Middle frontal gyrus (tissue), 1 donor: Measurements from ENCODE around the gene LRR1.
A peak's percentile ranks its signal among the peaks of the same experiment; 100 is the strongest.
"Not testable (repeated sequence)": the region's sequence is repeated elsewhere in the genome, so short reads cannot be mapped to it uniquely, and the experiment has no call there.

ENCODE experiments used
- DNase-seq: peaks from one replicate; pipeline ENCODE4 v3.0.0-alpha.2; 2015; ENCODE audit warnings: low spot score; ENCODE audit errors: extremely low spot score

LRR1 gene

DNA sequence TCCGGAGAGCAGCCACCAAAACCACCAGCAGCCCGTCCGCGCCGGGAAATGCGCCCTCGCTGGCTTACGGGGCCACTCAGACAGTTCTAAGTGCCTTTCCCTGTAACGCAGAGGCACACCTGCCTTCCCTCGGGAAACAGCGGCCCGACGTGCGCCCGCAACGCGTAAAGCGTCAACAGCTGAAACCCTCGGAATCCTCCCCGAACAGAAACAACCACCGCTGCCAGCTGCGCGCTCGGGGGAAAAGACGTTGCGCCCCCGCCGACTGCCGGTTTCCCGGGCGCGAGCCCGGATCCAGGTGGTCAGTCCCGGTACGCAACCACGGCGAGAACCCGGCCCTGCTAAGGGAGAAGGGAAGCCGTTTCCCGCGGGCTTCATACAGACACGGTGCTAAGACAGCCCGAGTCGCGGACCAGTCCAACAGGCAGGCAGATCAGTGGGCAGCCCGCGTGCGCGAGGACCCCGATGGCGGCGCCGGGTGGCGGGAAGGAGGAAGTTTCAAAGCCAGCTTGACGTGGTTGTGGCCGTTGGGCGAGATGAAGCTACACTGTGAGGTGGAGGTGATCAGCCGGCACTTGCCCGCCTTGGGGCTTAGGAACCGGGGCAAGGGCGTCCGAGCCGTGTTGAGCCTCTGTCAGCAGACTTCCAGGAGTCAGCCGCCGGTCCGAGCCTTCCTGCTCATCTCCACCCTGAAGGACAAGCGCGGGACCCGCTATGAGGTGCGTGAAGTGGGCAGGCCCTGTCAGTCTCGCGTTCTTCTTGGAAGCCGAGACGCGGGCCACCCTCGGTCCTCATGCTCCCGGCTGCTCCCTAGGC lies at the start of gene LRR1:
LRR1 (plus strand) TSS at position 456 of the 816 bp plus-strand sequence; CDS start at position 537, 81 bp downstream.
- peak; percentile 33 for DNase-seq

DNA sequence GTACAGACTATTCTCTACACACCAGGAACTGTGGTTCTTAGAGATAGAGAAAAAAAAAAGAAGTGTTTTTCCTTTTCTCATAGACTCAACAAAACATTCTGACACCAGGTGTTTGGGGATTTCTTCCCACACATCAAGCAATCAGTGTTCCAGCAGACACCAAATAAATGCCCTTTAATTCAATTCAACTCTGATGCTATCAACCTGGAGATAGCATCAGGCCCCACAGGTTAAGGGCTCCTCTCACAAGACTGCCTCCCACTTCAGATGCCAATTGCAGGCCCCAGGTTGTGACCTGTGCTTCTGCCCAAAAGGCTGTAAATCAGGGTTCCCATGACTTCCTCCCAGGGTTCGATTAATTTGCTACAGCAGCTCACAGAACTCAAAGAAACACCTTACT lies 49.3 kb upstream of the LRR1 start:
- DNase-seq, result no peak

DNA sequence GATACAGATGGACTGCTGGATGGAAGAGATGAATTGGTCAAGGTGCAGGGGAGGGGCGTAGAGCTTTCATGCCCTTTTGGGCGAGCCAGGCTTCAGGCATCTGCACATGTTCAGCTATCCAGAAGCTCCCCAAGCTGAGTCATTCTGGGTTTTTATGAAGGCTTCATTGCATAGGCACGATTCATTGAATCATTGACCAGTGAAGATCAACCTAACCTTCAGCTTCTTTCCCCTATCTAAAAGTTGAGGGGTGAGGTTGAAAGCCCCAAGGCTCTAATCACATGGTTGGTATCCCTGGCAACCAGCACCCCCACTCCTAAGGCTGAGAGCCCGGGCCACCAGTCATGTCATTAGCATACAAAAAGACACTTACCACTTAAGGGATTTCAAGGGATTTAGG lies 48.9 kb upstream of the LRR1 start:
- DNase-seq, result no peak

GRCh38 chr14:49550286-49551184 lies 48.2 kb upstream of the LRR1 start:
- no peak for DNase-seq

- DNase-seq, result no peak
Observed at GRCh38 chr14:49551569-49551968, 47.2 kb upstream of the LRR1 start.

DNA sequence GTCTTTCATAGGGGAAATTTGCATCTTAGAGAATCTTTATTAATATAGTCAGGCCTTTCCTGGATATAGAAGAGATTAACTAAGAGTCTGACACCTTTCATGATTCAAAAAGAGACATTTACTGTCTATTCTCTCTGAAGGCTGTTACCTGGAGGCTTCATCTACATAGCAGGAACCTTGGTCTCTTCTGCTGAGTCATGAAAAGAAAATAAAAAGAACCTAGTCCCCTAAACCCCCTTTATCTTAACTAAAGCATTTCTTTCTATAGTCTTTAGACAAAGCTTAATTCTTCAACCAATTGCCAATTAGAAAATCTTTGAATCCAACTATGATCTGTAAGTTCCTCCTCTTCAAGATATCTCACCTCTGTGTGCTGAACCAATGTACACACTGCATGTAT lies 45.6 kb upstream of the LRR1 start:
- DNase-seq, result no peak

- DNase-seq, result no peak
Observed at GRCh38 chr14:49553892-49554291, 44.8 kb upstream of the LRR1 start.

DNA sequence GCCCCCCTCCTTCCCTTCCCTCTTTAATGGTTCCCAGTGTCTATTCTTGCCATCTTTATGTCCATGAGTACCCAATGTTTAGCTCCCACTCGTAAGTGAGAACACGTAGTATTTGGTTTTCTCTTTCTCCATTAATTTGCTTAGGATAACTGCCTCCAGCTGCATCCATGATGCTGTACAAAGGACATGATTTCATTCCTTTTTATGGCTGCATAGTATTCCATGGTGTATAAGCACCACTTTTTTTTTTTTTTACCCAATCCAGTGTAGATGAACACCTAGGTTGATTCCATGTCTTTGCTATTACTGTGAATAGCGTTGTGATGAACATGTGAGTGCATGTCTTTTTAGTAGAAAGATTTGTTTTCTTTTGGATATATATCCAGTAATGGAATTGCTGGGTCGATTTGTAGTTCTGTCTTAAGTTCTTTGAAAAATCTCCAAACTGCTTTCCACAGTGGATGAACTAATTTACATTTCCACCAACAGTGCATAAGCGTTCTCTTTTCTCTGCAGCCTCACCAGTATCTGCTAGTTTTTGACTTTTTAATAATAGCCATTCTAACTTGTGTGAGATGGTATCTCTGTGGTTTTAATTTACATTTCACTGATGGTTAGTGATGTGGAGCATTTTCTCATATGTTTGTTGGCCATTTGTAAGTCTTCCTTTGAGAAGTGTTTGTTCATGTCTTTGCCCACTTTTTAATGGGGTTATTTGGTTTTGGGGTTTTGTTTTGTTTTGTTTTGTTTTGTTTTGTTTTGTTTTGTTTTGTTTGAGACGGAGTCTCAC lies 38.6 kb upstream of the LRR1 start:
- DNase-seq, result no peak

DNA sequence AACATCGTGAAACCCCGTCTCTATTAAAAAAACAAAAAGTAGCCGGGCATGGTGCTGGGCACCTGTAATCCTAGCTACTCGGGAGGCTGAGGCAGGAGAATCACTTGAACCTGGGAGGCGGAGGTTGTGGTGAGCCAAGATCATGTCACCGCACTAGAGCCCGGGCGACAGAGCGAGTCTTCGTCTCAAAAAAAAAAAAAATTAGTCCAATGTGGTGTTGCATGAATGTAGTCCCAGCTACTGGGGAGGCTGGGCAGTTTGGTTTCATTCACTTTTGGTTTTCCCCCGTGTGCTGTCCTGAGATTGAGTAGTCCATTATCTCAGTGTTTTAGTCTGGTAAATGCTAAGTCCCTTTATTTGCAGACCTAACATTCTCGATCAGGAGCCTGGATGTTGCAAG lies 32.0 kb upstream of the LRR1 start:
- DNase-seq, result no peak

GRCh38 chr14:49569281-49569680 lies 29.5 kb upstream of the LRR1 start:
- no peak for DNase-seq

DNA sequence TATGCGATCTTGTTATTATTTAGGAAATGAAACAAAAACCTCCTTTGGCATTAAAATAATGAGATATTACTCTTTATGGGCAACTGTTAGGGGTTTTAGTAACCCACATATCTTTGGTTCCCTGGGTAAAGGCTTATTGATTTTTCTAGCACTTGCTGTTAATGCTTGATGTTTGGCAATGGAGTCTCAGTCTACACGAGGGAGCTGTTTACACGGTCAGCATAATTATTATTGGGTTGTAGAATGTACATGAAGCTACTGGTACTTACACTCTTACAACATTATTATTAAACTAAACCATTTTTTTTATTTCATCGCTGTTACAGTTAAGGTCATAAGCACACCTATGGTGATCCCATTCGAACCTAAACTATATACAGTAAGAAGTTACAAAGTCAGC lies 24.7 kb upstream of the LRR1 start:
- DNase-seq, result no peak

DNA sequence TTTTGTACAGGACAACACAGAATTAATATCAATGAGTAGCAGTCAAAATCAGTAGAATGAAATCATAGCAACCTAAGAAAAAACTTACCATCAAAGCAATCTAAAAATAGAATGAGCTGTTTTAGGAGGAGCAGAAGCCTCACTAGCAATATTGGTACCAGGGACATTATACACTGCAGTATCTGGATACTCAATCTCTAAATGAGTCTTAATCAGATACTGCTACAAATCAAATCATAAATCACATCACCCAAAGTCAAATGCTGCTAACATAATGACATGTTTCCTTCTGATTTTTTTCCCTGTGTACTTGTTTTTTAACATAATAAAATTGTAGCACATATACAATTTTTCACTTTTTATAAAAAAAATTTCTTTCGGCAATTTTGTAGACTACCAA lies 20.6 kb upstream of the LRR1 start:
- DNase-seq, result no peak

GRCh38 chr14:49579841-49580240 lies 18.9 kb upstream of the LRR1 start:
- DNase-seq, result no peak

GRCh38 chr14:49581209-49582112 lies 17.3 kb upstream of the LRR1 start:
- no peak for DNase-seq

- no peak for DNase-seq
Observed at GRCh38 chr14:49582113-49582977, 16.4 kb upstream of the LRR1 start.

- no peak for DNase-seq
Observed at GRCh38 chr14:49583629-49584028, 15.1 kb upstream of the LRR1 start.

DNA sequence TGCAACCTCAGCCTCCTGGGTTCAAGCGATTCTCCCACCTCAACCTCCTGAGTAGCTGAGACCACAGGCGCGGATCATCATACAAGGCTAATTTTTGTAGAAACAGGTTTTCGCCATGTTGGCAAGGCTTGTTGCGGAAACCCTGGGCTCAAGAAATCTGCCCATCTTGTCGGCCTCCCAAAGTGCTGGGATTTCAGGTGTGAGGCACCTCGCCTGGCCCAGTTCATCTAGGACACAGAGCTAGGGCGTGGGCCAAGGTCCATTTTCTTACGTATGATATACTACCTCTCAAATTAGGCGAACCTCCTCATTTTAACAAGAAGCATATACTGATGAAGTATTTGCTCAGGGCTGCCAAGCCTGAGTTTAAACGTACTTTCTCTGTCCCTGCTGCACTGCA lies 14.7 kb upstream of the LRR1 start:
- no peak for DNase-seq

GRCh38 chr14:49584981-49585640 lies 13.6 kb upstream of the LRR1 start:
- not testable (repeated sequence) for DNase-seq
